Measurements from ENCODE around the gene C9orf153. TPM values are rescaled to one million over a fixed set of nuclear protein-coding genes. Genes with fewer than 3 reads are reported as not detected.
A peak's percentile ranks its signal among the peaks of the same experiment; 100 is the strongest.

C9orf153 gene
- total and polyA plus RNA-seq, 3 donors from 2014 or later = 5.0 to 24.4 (median 10.2) TPM

DNA sequence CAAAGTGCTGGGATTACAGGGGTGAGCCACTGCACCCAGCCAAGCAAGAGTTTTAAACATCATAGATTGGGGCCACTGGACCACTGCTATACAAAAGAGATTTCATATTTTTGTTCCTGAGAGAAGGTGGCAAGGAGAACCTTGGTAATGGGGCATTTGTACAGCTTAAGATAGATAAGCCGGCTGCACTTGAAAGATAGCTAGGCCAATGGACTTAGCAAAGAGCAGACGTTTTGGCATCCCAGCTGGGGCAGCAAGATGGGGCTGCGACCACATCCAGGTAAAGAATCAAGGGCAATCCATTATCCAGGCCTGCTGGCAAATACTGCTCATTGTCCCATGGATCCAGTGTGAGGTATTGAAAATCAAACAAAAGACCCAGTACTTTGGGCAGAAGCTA is 26.8 kb upstream of the C9orf153 start:
- Histone ChIP-seq H3K9me3 (no peaks in the 10 kb centered on the region), H3K27me3 (no peaks in the 10 kb centered on the region), H3K4me1 (peaks cover 1% of the 10 kb centered on the region), H3K27ac (no peak overlapping the region), H3K4me3 (no peak overlapping the region), H3K36me3 (ENCODE audit: low read depth, missing control alignments) (no peaks in the 10 kb centered on the region)
- intact Hi-C loops (cut with DNase I; ENCODE audit: low total_unique reads) = no loop called here
- no peak for TF ChIP-seq POLR2A (IDR thresholded peaks at IDR 0.05)
- TF ChIP-seq, protein P1, sequence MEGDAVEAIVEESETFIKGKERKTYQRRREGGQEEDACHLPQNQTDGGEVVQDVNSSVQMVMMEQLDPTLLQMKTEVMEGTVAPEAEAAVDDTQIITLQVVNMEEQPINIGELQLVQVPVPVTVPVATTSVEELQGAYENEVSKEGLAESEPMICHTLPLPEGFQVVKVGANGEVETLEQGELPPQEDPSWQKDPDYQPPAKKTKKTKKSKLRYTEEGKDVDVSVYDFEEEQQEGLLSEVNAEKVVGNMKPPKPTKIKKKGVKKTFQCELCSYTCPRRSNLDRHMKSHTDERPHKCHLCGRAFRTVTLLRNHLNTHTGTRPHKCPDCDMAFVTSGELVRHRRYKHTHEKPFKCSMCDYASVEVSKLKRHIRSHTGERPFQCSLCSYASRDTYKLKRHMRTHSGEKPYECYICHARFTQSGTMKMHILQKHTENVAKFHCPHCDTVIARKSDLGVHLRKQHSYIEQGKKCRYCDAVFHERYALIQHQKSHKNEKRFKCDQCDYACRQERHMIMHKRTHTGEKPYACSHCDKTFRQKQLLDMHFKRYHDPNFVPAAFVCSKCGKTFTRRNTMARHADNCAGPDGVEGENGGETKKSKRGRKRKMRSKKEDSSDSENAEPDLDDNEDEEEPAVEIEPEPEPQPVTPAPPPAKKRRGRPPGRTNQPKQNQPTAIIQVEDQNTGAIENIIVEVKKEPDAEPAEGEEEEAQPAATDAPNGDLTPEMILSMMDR (IDR thresholded peaks at IDR 0.05) = no peak
- no peak for DNase-seq
- 52 to 70% methylated on average over 3 of the region's 3 CpGs for WGBS, 2 donors

DNA sequence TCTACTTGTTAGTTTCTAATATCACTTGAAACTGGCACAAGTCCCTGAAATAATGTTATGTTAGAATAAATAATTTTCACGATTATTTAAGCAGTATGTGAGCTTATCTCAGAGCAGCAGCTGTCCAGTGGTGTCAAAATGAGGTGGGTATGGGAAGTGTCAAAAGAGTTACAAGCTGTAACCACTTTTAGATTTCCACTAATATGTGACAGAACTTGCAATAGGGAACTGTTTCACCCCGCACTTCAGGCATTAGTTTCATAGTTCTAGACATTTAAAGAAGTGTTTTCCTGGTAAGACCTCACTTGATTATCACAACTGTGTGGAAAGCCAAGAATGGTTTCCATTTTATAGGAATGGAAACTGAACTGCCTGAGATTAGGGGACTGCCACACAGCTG is 25.8 kb upstream of the C9orf153 start:
- Histone ChIP-seq H3K36me3 (ENCODE audit: low read depth, missing control alignments) (no peaks in the 10 kb centered on the region), H3K9me3 (no peaks in the 10 kb centered on the region), H3K4me3 (no peak overlapping the region), H3K27ac (no peak overlapping the region), H3K27me3 (no peaks in the 10 kb centered on the region), H3K4me1 (peaks cover 11% of the 10 kb centered on the region)
- TF ChIP-seq, protein P1 (IDR thresholded peaks at IDR 0.05) = no peak
- TF ChIP-seq POLR2A (IDR thresholded peaks at IDR 0.05) = no peak
- intact Hi-C loops (cut with DNase I; ENCODE audit: low total_unique reads) = no loop called here
- WGBS, 2 donors = 47 to 55% methylated on average over 2 of the region's 2 CpGs
- DNase-seq = no peak

DNA sequence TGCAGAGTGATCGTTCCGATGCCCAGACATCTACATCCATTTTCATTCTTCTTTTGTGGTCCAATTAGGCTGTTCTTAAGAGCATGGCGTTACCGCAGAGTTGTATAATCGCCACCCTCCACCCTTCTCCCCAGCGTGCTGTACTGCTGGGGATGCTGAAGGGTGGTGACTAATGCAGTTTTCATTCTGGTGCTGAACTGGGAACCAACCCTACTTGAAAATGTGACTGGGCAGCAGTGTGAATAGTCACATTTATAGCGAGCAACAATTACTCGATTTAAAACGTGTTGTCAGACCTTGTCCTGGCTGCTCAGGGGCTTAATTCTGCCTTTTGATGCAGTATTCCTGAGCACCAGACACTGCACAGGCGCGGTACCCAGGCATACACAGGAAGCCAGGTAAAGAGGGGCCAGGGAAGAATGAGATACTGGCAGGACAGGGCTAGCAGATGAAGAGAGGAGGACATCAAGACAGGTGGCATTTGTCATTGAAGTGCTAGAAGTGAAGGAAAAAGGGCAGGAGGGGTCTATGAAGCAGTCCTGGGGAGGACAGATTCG is 23.6 kb upstream of the C9orf153 start:
- no peaks in the 10 kb centered on the region for H3K36me3 ChIP-seq (ENCODE audit: low read depth, missing control alignments)
- H3K27ac ChIP-seq = peak overlapping the region; percentile 93 to 99
- H3K4me1 ChIP-seq = peaks cover 17% of the 10 kb centered on the region
- no peaks in the 10 kb centered on the region for H3K9me3 ChIP-seq
- TF ChIP-seq POLR2A (IDR thresholded peaks at IDR 0.05) = no peak
- TF ChIP-seq, protein P1 (IDR thresholded peaks at IDR 0.05) = no peak
- no peak for DNase-seq
- no peaks in the 10 kb centered on the region for H3K27me3 ChIP-seq
- WGBS, 2 donors = 7 to 11% methylated on average over 11 to 12 of the region's 12 CpGs
- H3K4me3 ChIP-seq = peak overlapping the region; percentile 91 to 96
- intact Hi-C loops (cut with DNase I; ENCODE audit: low total_unique reads) = no loop called here

DNA sequence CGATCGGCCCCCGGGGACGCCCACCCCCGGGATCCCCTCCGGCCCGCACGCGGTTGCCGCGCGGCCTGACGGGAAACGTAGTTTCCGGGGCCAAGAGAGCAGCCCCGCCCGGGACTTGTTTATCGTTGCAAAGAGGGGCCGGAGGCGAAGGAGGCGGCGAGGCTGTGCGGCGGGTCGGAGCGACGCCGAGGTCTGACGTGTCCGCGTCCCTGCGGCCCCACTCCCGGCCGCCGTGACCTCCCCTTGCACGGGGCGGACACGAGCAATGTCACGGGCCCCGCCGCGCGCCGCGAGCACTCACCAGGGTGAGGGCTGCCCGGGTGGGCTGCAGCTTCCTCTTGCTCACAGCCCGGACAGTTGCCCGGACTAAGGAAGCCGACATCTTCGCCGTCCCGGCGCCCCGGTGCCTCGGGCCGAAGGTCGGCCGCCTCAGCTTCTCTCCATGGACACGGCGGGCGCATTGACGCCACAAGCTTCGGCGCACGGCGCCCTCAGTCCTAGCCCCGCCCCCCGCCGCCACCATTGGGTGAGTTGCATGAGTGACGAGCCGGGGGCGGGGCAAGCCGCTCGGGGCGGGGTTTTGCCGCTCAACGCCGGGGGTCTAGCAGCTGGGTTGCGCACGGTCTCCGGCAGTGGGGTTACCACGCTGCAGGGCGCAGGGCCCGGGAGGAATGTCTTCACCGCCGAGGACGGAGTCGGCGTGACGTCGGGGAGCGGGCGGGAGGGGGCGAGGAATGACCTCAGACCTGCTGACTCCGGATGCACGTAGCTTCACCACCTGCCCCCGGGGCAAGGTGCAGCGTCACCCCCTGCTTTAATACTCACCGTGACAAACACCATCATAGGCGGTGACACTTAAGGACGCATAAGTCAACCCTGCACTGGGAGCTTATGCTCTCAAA is 22.9 kb upstream of the C9orf153 start, which contains the start of gene ISCA1:
Gene ISCA1, minus strand, starts transcription at position 462 of the 902 bp plus-strand sequence. Its CDS starts 80 bp downstream, at position 382.
- WGBS, 2 donors = 0 to 1% methylated on average over 19 to 82 of the region's 101 CpGs
- TF ChIP-seq, protein P1 (IDR thresholded peaks at IDR 0.05) = no peak
- TF ChIP-seq POLR2A (IDR thresholded peaks at IDR 0.05) = peak; percentile 68
- peak within 1 kb of the TSS; percentile 93 to 99 for H3K27ac ChIP-seq

More for the DNA sequence above, 22.9 kb upstream of the C9orf153 start, which contains the start of gene ISCA1:
- H3K27me3 ChIP-seq = no peaks in the 10 kb centered on the region
- H3K9me3 ChIP-seq = no peaks in the 10 kb centered on the region
- intact Hi-C loops (cut with DNase I; ENCODE audit: low total_unique reads) = no loop called here
- H3K4me3 ChIP-seq = peak within 1 kb of the TSS; percentile 91 to 96
- DNase-seq = peak; percentile 98
- no peaks in the 10 kb centered on the region for H3K36me3 ChIP-seq (ENCODE audit: low read depth, missing control alignments)
- peaks cover 17% of the 10 kb centered on the region for H3K4me1 ChIP-seq

All from testis (tissue), 3 donors.